K562 (cell line): ENCODE data around the gene BMP2K. TPM values are rescaled to one million over a fixed set of nuclear protein-coding genes. Genes with fewer than 3 reads are reported as not detected.
A peak's percentile ranks its signal among the peaks of the same experiment; 100 is the strongest.

Experiments
- ATAC-seq: fragments of 200-7000 bp; cut with Tn5 transposase; 3 replicates; pipeline ENCODE4 v1.9.1; 2020; ENCODE audit warnings: moderate library complexity
- BruUV-seq: library from RNA; stranded (reverse); fragments of 400-500 nt; replicated peaks from 2 replicates; lab custom pipeline; 2021; lab: Mats Ljungman, UMichigan
- CTCF ChIA-PET: fragments of 300-600 bp; formaldehyde crosslinking; extraction: SDS; loops from one replicate; lab custom pipeline; 2021; ENCODE audit warnings: low intra/inter-chr PET ratio; lab: Yijun Ruan, JAX
- POLR2A ChIA-PET: fragments of 300-600, 350-650 bp; sonication (Branson Sonifier 250); formaldehyde crosslinking; extraction: SDS; loops from one replicate; lab custom pipeline; 2021; ENCODE audit warnings: antibody characterized with exemption, inconsistent platforms; lab: Yijun Ruan, JAX
- DNase-seq, 4 experiments: peaks; one replicate each; pipeline versions ENCODE4 v3.0.0 to v3.0.0-alpha.2; 2011 to 2018; ENCODE audit warnings: low spot score in 3 of 4, mixed read lengths in 3 of 4; ENCODE audit errors: extremely low read depth in 1 of 4
- FAIRE-seq: peaks from 2 replicates; lab custom pipeline; 2011; peaks lifted over from hg19 to GRCh38; lab: Jason Lieb, UNC
- H2AFZ ChIP-seq: 2 replicates; pipeline ENCODE4 v1.6.0; 2011; ENCODE audit warnings: low read depth, low read length, control low read depth, inconsistent platforms
- H3K27ac ChIP-seq: fragments of 200-600 bp; 3 replicates; pipeline ENCODE4 v1.8.0; 2011; ENCODE audit warnings: low read depth, mild to moderate bottlenecking, control low read depth, inconsistent platforms, low read length, moderate library complexity, mixed read lengths; ENCODE audit errors: extremely low read depth
- H3K27me3 ChIP-seq, 2 experiments: fragments of 300-600 bp in 1 of 2; 2 replicates in 1 of 2; 3 replicates in 1 of 2; pipeline versions ENCODE4 v1.6.0 to v1.8.0; 2011; ENCODE audit warnings: inconsistent platforms in 2 of 2, low read length in 2 of 2, mild to moderate bottlenecking in 1 of 2, mixed read lengths in 1 of 2, moderate library complexity in 1 of 2; ENCODE audit not compliant: control insufficient read depth in 2 of 2, insufficient read depth in 2 of 2
- H3K36me3 ChIP-seq: fragments of 300-600 bp; 3 replicates; pipeline ENCODE4 v1.8.0; 2011; ENCODE audit warnings: mild to moderate bottlenecking, low read length, inconsistent platforms; ENCODE audit not compliant: control insufficient read depth, insufficient read depth
- H3K4me1 ChIP-seq, 2 experiments: fragments of 200-600 bp in 1 of 2; replicated peaks in 1 of 2; 2 replicates in 1 of 2; 3 replicates in 1 of 2; pipeline versions ENCODE4 v1.5.1 to v1.8.0; 2011; ENCODE audit warnings: inconsistent platforms in 2 of 2, low read length in 2 of 2, mild to moderate bottlenecking in 1 of 2, mixed read lengths in 1 of 2, moderate library complexity in 1 of 2; ENCODE audit not compliant: control insufficient read depth in 2 of 2, insufficient read depth in 2 of 2
- H3K4me2 ChIP-seq: 2 replicates; pipeline ENCODE4 v1.6.1; 2011; ENCODE audit warnings: low read length, control low read depth, inconsistent platforms, mixed read lengths; ENCODE audit not compliant: insufficient read depth
- H3K4me3 ChIP-seq: fragments of 200-600 bp; sonication (generic), shearing (Covaris generic); 2 replicates; pipeline ENCODE4 v1.5.1; 2016; ENCODE audit warnings: control low read depth, inconsistent platforms
- H3K79me2 ChIP-seq: fragments of 200-600 bp; 3 replicates; pipeline ENCODE4 v1.8.0; 2011; ENCODE audit warnings: low read length, inconsistent platforms; ENCODE audit not compliant: control insufficient read depth, insufficient read depth
- H3K9ac ChIP-seq, 2 experiments: 2 replicates each; pipeline versions ENCODE4 v1.6.0 to v1.6.1; 2011; ENCODE audit warnings: low read depth in 2 of 2, low read length in 2 of 2, control low read depth in 1 of 2, inconsistent platforms in 1 of 2, mild to moderate bottlenecking in 1 of 2, mixed read lengths in 1 of 2; ENCODE audit not compliant: insufficient read depth in 1 of 2
- H3K9me1 ChIP-seq: one replicate; pipeline ENCODE4 v1.6.0; 2011; ENCODE audit warnings: inconsistent platforms, mild to moderate bottlenecking, low read length, moderate library complexity; ENCODE audit not compliant: control insufficient read depth, insufficient read depth
- H3K9me3 ChIP-seq: replicated peaks from 2 replicates; pipeline ENCODE4 v1.5.1; 2011; ENCODE audit warnings: low read depth, low read length, inconsistent platforms; ENCODE audit not compliant: control insufficient read depth, insufficient read depth
- H4K20me1 ChIP-seq: replicated peaks from 2 replicates; pipeline ENCODE4 v1.6.1; 2011; ENCODE audit warnings: low read length, inconsistent platforms, mixed read lengths; ENCODE audit not compliant: control insufficient read depth, insufficient read depth
- HNRNPK ChIP-seq: fragments of 200-400 bp; formaldehyde crosslinking; IDR thresholded peaks from one replicate; pipeline ENCODE4 v1.6.1; 2018; ENCODE audit warnings: mild to moderate bottlenecking, low read depth, low read length; ENCODE audit not compliant: poor library complexity, severe bottlenecking
- IRF1 ChIP-seq: sonication (generic); formaldehyde crosslinking; IDR thresholded peaks from 2 replicates; pipeline ENCODE4 v1.8.0; 2022; ENCODE audit warnings: missing genetic modification reagents, mild to moderate bottlenecking, borderline replicate concordance
- POLR2A ChIP-seq: fragments of 450-650 bp; conservative IDR thresholded peaks from 2 replicates; pipeline ENCODE4 v1.6.1; 2016
- RBM22 ChIP-seq: fragments of 200-400 bp; formaldehyde crosslinking; IDR thresholded peaks from 2 replicates; pipeline ENCODE4 v1.6.1; 2018; ENCODE audit warnings: low read length, low read depth; ENCODE audit not compliant: poor library complexity, severe bottlenecking
- WGBS: fragments of 100-300 bp; shearing (Covaris generic); methylation state at CpG from one replicate; pipeline ENCODE4 v1.1.6; 2016; ENCODE audit warnings: low coverage, mixed read lengths; ENCODE audit not compliant: insufficient coverage; ENCODE audit errors: missing lambda C conversion rate; 5-methylcytosine and 5-hydroxymethylcytosine counted together
- in situ Hi-C: fragments of 300-500 bp; cut with MboI; formaldehyde crosslinking; loops from 4 replicates; pipeline ENCODE4 v1.15.0; 2018; ENCODE audit warnings: inconsistent platforms, mixed read lengths
- intact Hi-C: fragments of 100-400 bp; cut with micrococcal nuclease; formaldehyde crosslinking; loops from 2 replicates; pipeline ENCODE4 v1.14.2; 2022
- polyA plus RNA-seq, 8 experiments: library from polyadenylated mRNA; depleted of rRNA in 4 of 8; stranded (reverse) in 5 of 8; unstranded in 3 of 8; fragments of >200 nt; fragmentation: Nextera tagmentation in 2 of 8; fragmentation: Illumina TruSeq in 1 of 8; extraction: Ambion mirVana in 2 of 8; extraction: Trizol in 1 of 8; gene quantifications; 2 replicates each; pipeline versions ENCODE4 v1.2.1 to v1.2.3, GENCODE V29; 2011 to 2014; ENCODE audit warnings: inconsistent platforms in 1 of 8, missing spikeins in 1 of 8
- total RNA-seq, 7 experiments: library from RNA; depleted of rRNA in 6 of 7; stranded (reverse); fragments of >200 nt in 6 of 7; fragmentation: Illumina TruSeq in 2 of 7; extraction: Trizol in 2 of 7; gene quantifications; 2 replicates each; pipeline versions ENCODE4 v1.2.1 to v1.2.3, GENCODE V29; 2011 to 2021; ENCODE audit warnings: low replicate concordance in 1 of 7

Gene BMP2K
- total and polyA plus RNA-seq, 9 of the 15 experiments (the other 6 are each of a cell fraction or from before 2014, with no cell fraction given), result 17.0 to 217 (median 104) TPM

GRCh38 chr4:78902298-78902697 is 126.1 kb downstream of the BMP2K start:
- ChIA-PET POLR2A (interaction anchor here (0.6 kb wide), 1 partner anchor 14 kb away, joined by 3 read pairs; no protein-coding TSS in a partner anchor), CTCF (no interaction called here)
- Histone ChIP-seq H3K4me2 (no peak overlapping the region), H3K36me3 (peaks cover 86% of the 10 kb centered on the region), H3K9ac (no peak overlapping the region), H3K9me1 (no peaks in the 10 kb centered on the region), H3K27me3 (no peaks in the 10 kb centered on the region), H3K27ac (no peak overlapping the region), H3K9me3 (no peaks in the 10 kb centered on the region), H3K79me2 (no peaks in the 10 kb centered on the region), H4K20me1 (no peaks in the 10 kb centered on the region), H3K4me1 (no peaks in the 10 kb centered on the region), H2AFZ (no peak overlapping the region), H3K4me3 (no peak overlapping the region)
- no TSS peak for BruUV-seq
- DNase-seq (no peak), ATAC-seq (no peak), FAIRE-seq (no peak)
- in situ Hi-C loops, result no loop called here
- WGBS, result 86% methylated on average over 1 of the region's 1 CpG
- TF ChIP-seq POLR2A, result 0 out of 2 replicates have a peak, but pooled peaks have one; percentile 22
- no peak for TF ChIP-seq IRF1 (CRISPR knock-in tag)
- intact Hi-C loops, result no loop called here

GRCh38 chr4:78904143-78904542 is 128.0 kb downstream of the BMP2K start:
- Histone ChIP-seq H3K27ac (no peak overlapping the region), H3K27me3 (no peaks in the 10 kb centered on the region), H3K79me2 (no peaks in the 10 kb centered on the region), H3K9ac (no peak overlapping the region), H3K4me2 (no peak overlapping the region), H3K36me3 (peaks cover 85% of the 10 kb centered on the region), H3K9me1 (no peaks in the 10 kb centered on the region), H4K20me1 (no peaks in the 10 kb centered on the region), H3K4me3 (no peak overlapping the region), H3K4me1 (no peaks in the 10 kb centered on the region), H3K9me3 (no peaks in the 10 kb centered on the region), H2AFZ (no peak overlapping the region)
- intact Hi-C loops, result no loop called here
- FAIRE-seq, result no peak
- 91% methylated on average over 1 of the region's 1 CpG for WGBS
- in situ Hi-C loops, result no loop called here
- POLR2A ChIA-PET, result no interaction called here
- no peak for DNase-seq
- ATAC-seq, result no peak
- CTCF ChIA-PET, result no interaction called here
- BruUV-seq, result no TSS peak
- TF ChIP-seq RBM22, result peak; percentile 54
- TF ChIP-seq HNRNPK, result no peak
